Muscle layer of colon (tissue), 2 donors: ENCODE results near the gene SLC25A45.

Experiments used
- H3K27ac ChIP-seq: one replicate; pipeline ENCODE4 v1.7.0; 2013; ENCODE audit warnings: low read depth, mild to moderate bottlenecking, low read length, moderate library complexity
- H3K27me3 ChIP-seq, 2 donors: one replicate each; pipeline ENCODE4 v1.7.0; 2013; ENCODE audit warnings: low read length in 2 of 2, mild to moderate bottlenecking in 2 of 2; ENCODE audit not compliant: insufficient read depth in 2 of 2, control insufficient read depth in 1 of 2
- H3K36me3 ChIP-seq: one replicate; pipeline ENCODE4 v1.7.0; 2013; ENCODE audit warnings: mild to moderate bottlenecking, low read length; ENCODE audit not compliant: insufficient read depth
- H3K4me1 ChIP-seq: one replicate; pipeline ENCODE4 v1.7.0; 2013; ENCODE audit warnings: mild to moderate bottlenecking, low read length; ENCODE audit not compliant: insufficient read depth
- H3K4me3 ChIP-seq, 2 donors: one replicate each; pipeline ENCODE4 v1.7.0; 2013; ENCODE audit warnings: low read length in 2 of 2, low read depth in 1 of 2, mild to moderate bottlenecking in 1 of 2, moderate library complexity in 1 of 2
- H3K9ac ChIP-seq: one replicate; pipeline ENCODE4 v1.7.0; 2013; ENCODE audit warnings: low read length
- H3K9me3 ChIP-seq: one replicate; pipeline ENCODE4 v1.7.0; 2013; ENCODE audit warnings: mild to moderate bottlenecking, low read length
- donor health status: abdominal sarcoma.
- donor health status: Adenocarcinoma of cecum.

SLC25A45 gene

DNA sequence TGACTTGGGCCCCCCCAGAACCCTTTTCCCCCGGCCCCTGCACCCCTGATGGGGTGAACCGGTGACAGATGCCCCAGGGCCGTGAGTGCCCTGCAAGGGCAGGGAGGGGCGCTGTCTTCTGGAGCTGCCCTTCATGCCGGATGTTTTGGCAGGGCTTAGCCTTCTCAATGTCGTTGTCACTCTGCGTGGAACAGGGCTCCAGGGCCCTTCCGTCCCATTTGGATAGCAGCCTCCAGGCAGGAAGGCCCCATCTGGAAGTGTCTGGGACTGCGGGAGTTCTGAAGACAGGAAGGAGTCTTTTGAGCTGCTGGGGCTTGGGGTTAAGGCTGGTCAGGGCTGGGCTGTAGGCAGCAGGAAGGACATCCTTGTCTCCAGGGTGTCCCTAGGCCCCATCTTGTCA lies 8.6 kb upstream of the SLC25A45 start:
- peaks cover 23% of the 10 kb centered on the region for H3K4me1 ChIP-seq
- no peak overlapping the region for H3K4me3 ChIP-seq
- H3K36me3 ChIP-seq, result peaks cover 14% of the 10 kb centered on the region
- H3K9me3 ChIP-seq, result no peaks in the 10 kb centered on the region
- no peaks in the 10 kb centered on the region for H3K27me3 ChIP-seq
- no peak overlapping the region for H3K27ac ChIP-seq
- H3K9ac ChIP-seq, result no peak overlapping the region

GRCh38 chr11:65390099-65390941 lies 7.9 kb upstream of the SLC25A45 start:
- Histone ChIP-seq H3K36me3 (peaks cover 14% of the 10 kb centered on the region), H3K9ac (no peak overlapping the region), H3K4me3 (no peak overlapping the region), H3K27ac (no peak overlapping the region), H3K4me1 (peaks cover 25% of the 10 kb centered on the region), H3K9me3 (no peaks in the 10 kb centered on the region), H3K27me3 (no peaks in the 10 kb centered on the region)

- no peak overlapping the region for H3K27ac ChIP-seq
- no peak overlapping the region for H3K9ac ChIP-seq
- H3K4me1 ChIP-seq, result peaks cover 34% of the 10 kb centered on the region
- H3K36me3 ChIP-seq, result peaks cover 9% of the 10 kb centered on the region
- H3K27me3 ChIP-seq, result no peaks in the 10 kb centered on the region
- no peaks in the 10 kb centered on the region for H3K9me3 ChIP-seq
- H3K4me3 ChIP-seq, result no peak overlapping the region
These were observed 7.0 kb upstream of the SLC25A45 start for GRCh38 chr11:65389294-65389980.

DNA sequence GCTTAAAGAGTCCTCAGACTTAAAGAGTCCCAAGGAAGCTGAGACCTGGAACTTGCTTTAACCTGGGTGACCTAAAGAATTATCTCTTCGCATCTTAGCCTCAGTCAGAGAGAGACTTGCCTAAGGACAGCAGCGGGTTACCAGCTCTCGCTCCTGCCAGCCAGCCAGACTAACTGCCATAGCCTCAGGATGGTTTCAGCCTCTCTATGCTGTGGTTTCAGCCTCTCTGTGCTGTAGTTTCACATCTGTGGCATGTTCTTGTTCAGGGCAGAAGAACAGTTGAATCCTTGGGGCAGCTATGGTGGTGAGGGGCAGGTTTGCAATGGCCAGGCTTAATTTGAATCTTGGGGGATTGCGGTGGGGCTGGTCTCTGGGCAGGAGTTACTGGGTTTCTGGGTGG lies 6.3 kb upstream of the SLC25A45 start:
- H3K4me1 ChIP-seq, result peaks cover 41% of the 10 kb centered on the region

GRCh38 chr11:65386307-65387140 lies 4.1 kb upstream of the SLC25A45 start, which contains the start of gene FRMD8:
FRMD8 (plus strand) TSS chr11:65386637; CDS start chr11:65387037, 400 bp downstream.
- H3K27me3 ChIP-seq, result no peaks in the 10 kb centered on the region
- peak within 1 kb of the TSS; percentile 86 for H3K9ac ChIP-seq
- H3K36me3 ChIP-seq, result no peaks in the 10 kb centered on the region
- H3K4me3 ChIP-seq, result peak within 1 kb of the TSS; percentile 76 to 79
- H3K27ac ChIP-seq, result peak within 1 kb of the TSS; percentile 99
- H3K4me1 ChIP-seq, result peaks cover 61% of the 10 kb centered on the region
- H3K9me3 ChIP-seq, result no peaks in the 10 kb centered on the region

More for the DNA sequence above, 6.3 kb upstream of the SLC25A45 start:
- H3K27ac ChIP-seq, result no peak overlapping the region
- no peak overlapping the region for H3K9ac ChIP-seq
- peaks cover 7% of the 10 kb centered on the region for H3K36me3 ChIP-seq
- no peaks in the 10 kb centered on the region for H3K27me3 ChIP-seq
- no peak overlapping the region for H3K4me3 ChIP-seq
- no peaks in the 10 kb centered on the region for H3K9me3 ChIP-seq

DNA sequence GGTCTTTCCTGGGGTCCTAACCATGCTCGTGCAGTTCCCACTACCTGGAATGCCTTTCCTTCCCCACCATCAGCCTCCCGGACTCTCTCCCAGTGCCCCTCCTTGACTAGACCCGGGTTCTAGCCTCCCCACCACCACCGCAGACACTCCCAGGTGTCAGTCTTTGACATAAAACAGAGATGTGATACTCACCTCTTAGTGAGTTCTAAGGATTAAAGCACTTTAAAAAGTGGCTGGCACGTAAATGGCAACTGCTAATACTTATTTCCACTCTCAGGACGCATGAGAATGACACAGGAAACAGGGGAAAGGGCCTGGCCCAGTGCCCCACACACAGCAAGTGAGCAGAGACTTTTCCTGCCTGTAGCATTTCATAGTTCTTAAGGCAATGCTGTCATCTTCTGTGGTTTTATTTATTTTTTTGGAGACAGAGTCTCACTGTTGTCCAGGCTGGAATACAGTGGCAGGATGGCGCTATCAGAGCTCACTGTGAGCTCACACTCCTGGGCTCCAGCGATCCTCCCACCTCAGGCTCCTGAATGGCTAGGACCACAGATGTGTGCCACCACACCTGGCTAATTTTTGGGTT lies 1.9 kb upstream of the SLC25A45 start:
- Histone ChIP-seq H3K27me3 (no peaks in the 10 kb centered on the region), H3K4me1 (peaks cover 61% of the 10 kb centered on the region), H3K9me3 (no peaks in the 10 kb centered on the region), H3K36me3 (no peaks in the 10 kb centered on the region), H3K4me3 (no peak overlapping the region), H3K9ac (peak overlapping the region; percentile 33), H3K27ac (peak overlapping the region; percentile 99)

DNA sequence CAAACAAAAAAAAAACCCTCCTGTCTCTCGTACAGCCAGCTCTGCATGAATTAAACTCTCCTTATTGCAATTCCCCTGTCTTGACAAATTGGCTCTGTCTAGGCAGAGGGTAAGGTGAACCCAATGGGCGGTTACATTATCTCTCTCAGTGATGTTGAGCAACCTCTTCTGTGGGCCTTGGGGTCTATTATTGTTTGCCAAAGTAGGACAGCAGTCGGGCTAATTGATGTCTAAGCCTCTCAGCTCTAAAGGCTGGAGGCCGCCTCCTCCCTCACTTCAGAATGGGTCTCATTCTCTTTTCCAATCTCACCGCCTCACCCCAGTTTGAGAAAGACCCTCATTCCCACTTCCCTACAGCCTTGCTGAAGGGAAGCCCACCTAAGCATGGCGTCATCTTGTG lies 1.3 kb upstream of the SLC25A45 start:
- H3K9ac ChIP-seq, result no peak overlapping the region
- H3K9me3 ChIP-seq, result no peaks in the 10 kb centered on the region
- H3K27ac ChIP-seq, result peak overlapping the region; percentile 50
- no peak overlapping the region for H3K4me3 ChIP-seq
- no peaks in the 10 kb centered on the region for H3K27me3 ChIP-seq
- peaks cover 58% of the 10 kb centered on the region for H3K4me1 ChIP-seq
- H3K36me3 ChIP-seq, result no peaks in the 10 kb centered on the region

GRCh38 chr11:65382804-65383368 lies 440 bp upstream of the SLC25A45 start:
- peaks cover 49% of the 10 kb centered on the region for H3K4me1 ChIP-seq
- no peaks in the 10 kb centered on the region for H3K9me3 ChIP-seq
- H3K9ac ChIP-seq, result peak overlapping the region; percentile 87
- no peaks in the 10 kb centered on the region for H3K36me3 ChIP-seq
- no peaks in the 10 kb centered on the region for H3K27me3 ChIP-seq
- H3K4me3 ChIP-seq, result peak overlapping the region; percentile 7 to 63
- H3K27ac ChIP-seq, result peak overlapping the region; percentile 98

GRCh38 chr11:65381716-65382032 lies 772 bp downstream of the SLC25A45 start:
- Histone ChIP-seq H3K27ac (peak overlapping the region; percentile 98), H3K27me3 (no peaks in the 10 kb centered on the region), H3K36me3 (no peaks in the 10 kb centered on the region), H3K4me3 (peak overlapping the region; percentile 58 to 63), H3K9me3 (no peaks in the 10 kb centered on the region), H3K4me1 (peaks cover 41% of the 10 kb centered on the region), H3K9ac (peak overlapping the region; percentile 87)

GRCh38 chr11:65380460-65381119 lies 1.9 kb downstream of the SLC25A45 start:
- H3K9ac ChIP-seq, result no peak overlapping the region
- H3K4me1 ChIP-seq, result peaks cover 37% of the 10 kb centered on the region
- H3K9me3 ChIP-seq, result no peaks in the 10 kb centered on the region
- H3K27me3 ChIP-seq, result no peaks in the 10 kb centered on the region
- H3K4me3 ChIP-seq, result no peak overlapping the region
- H3K27ac ChIP-seq, result no peak overlapping the region
- H3K36me3 ChIP-seq, result no peaks in the 10 kb centered on the region
